Esophagus squamous epithelium (tissue), 5 donors: ENCODE measurements around the gene ATP2A3. TPM values are rescaled to one million over a fixed set of nuclear protein-coding genes. Genes with fewer than 3 reads are reported as not detected.
"Not testable (repeated sequence)": the region's sequence is repeated elsewhere in the genome, so short reads cannot be mapped to it uniquely, and the experiment has no call there.

ENCODE experiments used
- DNase-seq: peaks from one replicate; lab custom pipeline; 2025; lab: John Stamatoyannopoulos, UW
- H3K27ac ChIP-seq, 4 donors: fragments of 200-600 bp; sonication (generic); one replicate each; pipeline ENCODE4 v1.5.1; 2016 to 2019; ENCODE audit warnings: mild to moderate bottlenecking in 1 of 4
- H3K27me3 ChIP-seq, 4 donors: fragments of 200-600 bp; sonication (generic); 1 replicate in 3 of 4; 2 replicates in 1 of 4; pipeline versions ENCODE4 v1.5.1 to v1.6.0; 2017 to 2021; ENCODE audit warnings: antibody characterized with exemption in 1 of 4
- H3K36me3 ChIP-seq, 3 donors: fragments of 200-600 bp; sonication (generic); one replicate each; pipeline ENCODE4 v1.5.1; 2016 to 2019
- H3K4me1 ChIP-seq, 3 donors: fragments of 200-600 bp; sonication (generic); one replicate each; pipeline ENCODE4 v1.5.1; 2017 to 2019
- H3K4me3 ChIP-seq, 4 donors: fragments of 200-600 bp; sonication (generic); 1 replicate in 3 of 4; 2 replicates in 1 of 4; pipeline ENCODE4 v1.5.1; 2016 to 2019; ENCODE audit warnings: mild to moderate bottlenecking in 2 of 4, moderate library complexity in 1 of 4
- H3K9me3 ChIP-seq, 3 donors: fragments of 200-600 bp; sonication (generic); one replicate each; pipeline ENCODE4 v1.5.1; 2016 to 2019
- CTCF ChIP-seq, 6 experiments: fragments of 450-650 bp in 4 of 6; fragments of 200-600 bp in 2 of 6; sonication (generic) in 2 of 6; IDR thresholded peaks; one replicate each; pipeline ENCODE4 v1.5.1; 2016 to 2019; ENCODE audit warnings: antibody characterized with exemption in 6 of 6, mild to moderate bottlenecking in 4 of 6, moderate library complexity in 4 of 6
- POLR2A ChIP-seq, 4 donors: fragments of 450-650 bp; IDR thresholded peaks; one replicate each; pipeline ENCODE4 v1.6.1; 2017; ENCODE audit warnings: antibody characterized with exemption in 4 of 4, mild to moderate bottlenecking in 4 of 4, moderate library complexity in 3 of 4
- WGBS, 2 donors: methylation state at CpG; one replicate each; pipeline ENCODE4 v1.1.5; 2018; 5-methylcytosine and 5-hydroxymethylcytosine counted together
- intact Hi-C: fragments of 100-400 bp; cut with DNase I; formaldehyde crosslinking; loops from one replicate; pipeline ENCODE4 v1.15.0; 2022
- total RNA-seq, 4 donors: library from RNA; depleted of rRNA; stranded (reverse); fragments of >200 nt; gene quantifications; one replicate each; pipeline ENCODE4 v1.1.0, GENCODE V29; 2016
- donor health status: DM: yes; HTN: yes; CAD: no.

Gene ATP2A3
- total RNA-seq, 4 donors from 2014 or later = 2.7 to 9.9 (median 5.3) TPM

GRCh38 chr17:3950584-3950983 is 13.7 kb downstream of the ATP2A3 start:
- Histone ChIP-seq H3K9me3 (no peaks in the 10 kb centered on the region), H3K27ac (no peak overlapping the region), H3K4me1 (peaks cover 0 to 12% (median 3%) of the 10 kb centered on the region in 3 donors), H3K36me3 (peaks cover 0 to 31% (median 0%) of the 10 kb centered on the region in 3 donors), H3K4me3 (no peak overlapping the region), H3K27me3 (no peaks in the 10 kb centered on the region)
- DNase-seq = no peak
- intact Hi-C loops = no loop called here
- TF ChIP-seq POLR2A (IDR thresholded peaks at IDR 0.05) (no peak), CTCF (IDR thresholded peaks at IDR 0.05) (no peak)
- WGBS, 2 donors = 95% methylated on average over 4 of the region's 12 CpGs; no CpG with 5 or more reads in 1 of the 2 donors

GRCh38 chr17:3949418-3949817 is 14.8 kb downstream of the ATP2A3 start:
- H3K4me3 ChIP-seq = no peak overlapping the region
- no peak overlapping the region for H3K27ac ChIP-seq
- H3K4me1 ChIP-seq = peaks cover 0 to 10% (median 4%) of the 10 kb centered on the region in 3 donors
- DNase-seq = no peak
- H3K36me3 ChIP-seq = peaks cover 0 to 31% (median 0%) of the 10 kb centered on the region in 3 donors
- intact Hi-C loops = no loop called here
- no peaks in the 10 kb centered on the region for H3K27me3 ChIP-seq
- no peaks in the 10 kb centered on the region for H3K9me3 ChIP-seq
- WGBS, 2 donors = 70 to 100% methylated on average over 2 to 3 of the region's 3 CpGs
- TF ChIP-seq POLR2A (IDR thresholded peaks at IDR 0.05) (no peak), CTCF (IDR thresholded peaks at IDR 0.05) (no peak)

- H3K4me3 ChIP-seq, DNase-seq, H3K27me3 ChIP-seq, intact Hi-C loops, H3K27ac ChIP-seq, H3K9me3 ChIP-seq: not testable (repeated sequence)
- Histone ChIP-seq H3K4me1 (peaks cover 0 to 19% (median 4%) of the 10 kb centered on the region in 3 donors), H3K36me3 (peaks cover 0 to 31% (median 0%) of the 10 kb centered on the region in 3 donors)
- WGBS, 2 donors = 82 to 86% methylated on average over 1 to 3 of the region's 3 CpGs
Measured at GRCh38 chr17:3948551-3948950, 15.7 kb downstream of the ATP2A3 start.

- H3K36me3 ChIP-seq = peaks cover 0 to 31% (median 0%) of the 10 kb centered on the region in 3 donors
- DNase-seq = no peak
- intact Hi-C loops = no loop called here
Measured at GRCh38 chr17:3947318-3947810, 16.9 kb downstream of the ATP2A3 start.

GRCh38 chr17:3946711-3947235 is 17.5 kb downstream of the ATP2A3 start:
- TF ChIP-seq POLR2A (IDR thresholded peaks at IDR 0.05) (no peak), CTCF (IDR thresholded peaks at IDR 0.05) (no peak)
- H3K4me1 ChIP-seq = peaks cover 0 to 19% (median 4%) of the 10 kb centered on the region in 3 donors
- WGBS, 2 donors = 30% methylated on average over 2 of the region's 5 CpGs; no CpG with 5 or more reads in 1 of the 2 donors
- H3K4me3 ChIP-seq = no peak overlapping the region
- H3K36me3 ChIP-seq = peaks cover 0 to 31% (median 0%) of the 10 kb centered on the region in 3 donors
- no peak for DNase-seq
- intact Hi-C loops = no loop called here
- no peaks in the 10 kb centered on the region for H3K9me3 ChIP-seq
- no peaks in the 10 kb centered on the region for H3K27me3 ChIP-seq
- no peak overlapping the region for H3K27ac ChIP-seq

More at GRCh38 chr17:3947318-3947810, 16.9 kb downstream of the ATP2A3 start:
- H3K9me3 ChIP-seq = no peaks in the 10 kb centered on the region
- no peak overlapping the region for H3K4me3 ChIP-seq
- peaks cover 0 to 19% (median 4%) of the 10 kb centered on the region in 3 donors for H3K4me1 ChIP-seq
- no peak overlapping the region for H3K27ac ChIP-seq
- no peaks in the 10 kb centered on the region for H3K27me3 ChIP-seq
- WGBS, 2 donors = 90 to 95% methylated on average over 13 to 25 of the region's 43 CpGs
- no peak for TF ChIP-seq CTCF (IDR thresholded peaks at IDR 0.05)
- no peak for TF ChIP-seq POLR2A (IDR thresholded peaks at IDR 0.05)
